GM12873 (cell line): ENCODE data around the gene UTP4.

Experiments
- TF ChIP-seq, protein P1 (sequence below): IDR thresholded peaks from 2 replicates; pipeline ENCODE4 v1.5.1; 2012; ENCODE audit warnings: low read depth, mild to moderate bottlenecking, moderate library complexity, low read length, control low read depth; ENCODE audit not compliant: insufficient read depth; ENCODE audit errors: missing control alignments

Gene UTP4

DNA sequence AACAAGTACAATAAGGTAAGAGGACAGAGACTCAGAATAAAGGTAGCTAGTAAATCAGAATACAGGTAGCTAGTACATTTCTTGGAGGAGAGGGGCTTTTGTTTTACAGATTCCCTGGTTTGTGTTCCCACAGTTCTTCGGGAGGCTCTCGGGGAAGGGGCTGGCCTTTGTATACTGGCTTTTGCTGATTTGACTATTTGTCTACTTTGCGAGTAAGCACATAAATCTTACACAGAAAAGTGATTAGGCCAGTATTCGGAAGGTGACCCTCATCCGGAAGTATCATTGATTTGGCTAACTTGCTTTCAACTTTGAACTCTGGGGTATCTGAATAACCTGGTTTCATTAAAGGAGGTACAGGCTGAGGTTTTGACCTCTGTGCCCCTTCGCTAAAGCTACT lies 33.1 kb downstream of the UTP4 start:
- TF ChIP-seq, protein P1, sequence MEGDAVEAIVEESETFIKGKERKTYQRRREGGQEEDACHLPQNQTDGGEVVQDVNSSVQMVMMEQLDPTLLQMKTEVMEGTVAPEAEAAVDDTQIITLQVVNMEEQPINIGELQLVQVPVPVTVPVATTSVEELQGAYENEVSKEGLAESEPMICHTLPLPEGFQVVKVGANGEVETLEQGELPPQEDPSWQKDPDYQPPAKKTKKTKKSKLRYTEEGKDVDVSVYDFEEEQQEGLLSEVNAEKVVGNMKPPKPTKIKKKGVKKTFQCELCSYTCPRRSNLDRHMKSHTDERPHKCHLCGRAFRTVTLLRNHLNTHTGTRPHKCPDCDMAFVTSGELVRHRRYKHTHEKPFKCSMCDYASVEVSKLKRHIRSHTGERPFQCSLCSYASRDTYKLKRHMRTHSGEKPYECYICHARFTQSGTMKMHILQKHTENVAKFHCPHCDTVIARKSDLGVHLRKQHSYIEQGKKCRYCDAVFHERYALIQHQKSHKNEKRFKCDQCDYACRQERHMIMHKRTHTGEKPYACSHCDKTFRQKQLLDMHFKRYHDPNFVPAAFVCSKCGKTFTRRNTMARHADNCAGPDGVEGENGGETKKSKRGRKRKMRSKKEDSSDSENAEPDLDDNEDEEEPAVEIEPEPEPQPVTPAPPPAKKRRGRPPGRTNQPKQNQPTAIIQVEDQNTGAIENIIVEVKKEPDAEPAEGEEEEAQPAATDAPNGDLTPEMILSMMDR = no peak

DNA sequence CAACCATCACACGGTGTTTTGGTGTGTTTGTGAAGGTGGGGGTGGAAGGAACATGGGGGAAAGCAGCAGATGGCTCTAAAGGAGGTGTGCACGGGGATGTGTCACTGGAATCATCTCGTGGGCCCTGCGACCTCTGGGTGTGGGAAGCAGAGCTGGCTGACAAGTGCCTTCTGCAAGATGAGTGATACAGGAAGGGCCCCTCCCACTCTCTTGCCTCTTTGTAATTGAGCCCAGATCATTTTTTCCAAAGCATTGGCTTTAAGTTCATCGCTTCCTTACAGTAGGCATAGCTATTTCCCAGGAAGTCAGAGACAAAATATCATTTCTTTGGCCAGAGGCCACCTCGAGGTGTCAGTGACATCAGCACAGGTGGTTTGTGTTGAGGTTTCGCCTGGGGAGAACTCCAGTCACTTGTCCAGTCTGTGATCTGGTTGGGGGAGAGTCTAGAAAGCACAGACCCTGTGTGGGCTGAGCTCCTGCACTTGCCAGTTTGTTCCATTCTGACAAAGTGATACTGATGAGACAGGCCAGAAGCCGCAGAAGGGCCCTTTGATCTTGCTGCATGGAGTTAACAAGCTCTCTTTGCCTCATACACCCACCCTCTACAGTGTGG lies 33.9 kb downstream of the UTP4 start:
- TF ChIP-seq, protein P1 = no peak

DNA sequence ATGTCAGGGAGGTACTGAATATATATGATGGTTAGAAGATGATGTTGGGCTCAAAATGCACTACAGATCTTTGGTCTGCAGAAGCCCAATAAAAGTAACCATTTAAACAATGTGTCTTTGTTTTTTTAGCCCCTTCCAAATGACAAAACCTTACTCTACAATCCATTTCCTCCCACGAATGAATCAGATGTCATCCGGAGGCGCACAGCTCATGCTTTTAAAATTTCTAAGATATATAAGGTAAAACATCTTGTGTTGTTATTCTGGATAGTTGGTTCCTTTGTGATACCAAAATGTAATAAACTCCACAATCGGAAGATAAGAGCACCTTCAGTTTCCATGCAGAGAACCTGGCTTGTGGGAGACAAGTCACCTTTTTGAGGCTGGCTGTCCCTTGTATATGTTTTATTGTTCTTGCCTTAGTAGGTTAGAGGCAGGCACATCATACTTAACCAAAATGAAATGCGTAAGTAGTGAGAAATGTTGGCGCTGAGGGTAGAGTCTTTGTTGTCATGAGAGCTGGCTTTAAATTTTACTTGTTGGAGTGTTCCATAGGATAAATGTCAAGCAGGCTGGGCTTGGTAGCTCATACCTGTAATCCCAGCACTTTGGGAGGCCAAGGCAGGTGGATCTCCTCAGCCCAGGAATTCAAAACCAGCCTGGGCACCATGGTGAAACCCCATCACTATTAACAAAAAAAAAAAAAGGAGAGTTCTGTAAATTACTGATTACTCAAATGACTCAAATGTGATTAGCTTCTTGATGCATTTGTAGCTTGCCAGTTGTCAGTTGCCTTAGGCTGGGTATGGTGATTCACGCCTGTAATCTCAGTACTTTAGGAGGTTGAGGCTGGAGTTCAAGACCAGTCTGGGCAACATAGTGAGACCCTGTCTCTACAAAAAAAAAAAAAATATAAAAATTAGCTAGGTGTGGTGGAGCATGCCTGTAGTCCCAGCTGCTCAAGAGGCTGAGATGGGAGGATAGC lies 34.8 kb downstream of the UTP4 start:
- TF ChIP-seq, protein P1 = no peak

DNA sequence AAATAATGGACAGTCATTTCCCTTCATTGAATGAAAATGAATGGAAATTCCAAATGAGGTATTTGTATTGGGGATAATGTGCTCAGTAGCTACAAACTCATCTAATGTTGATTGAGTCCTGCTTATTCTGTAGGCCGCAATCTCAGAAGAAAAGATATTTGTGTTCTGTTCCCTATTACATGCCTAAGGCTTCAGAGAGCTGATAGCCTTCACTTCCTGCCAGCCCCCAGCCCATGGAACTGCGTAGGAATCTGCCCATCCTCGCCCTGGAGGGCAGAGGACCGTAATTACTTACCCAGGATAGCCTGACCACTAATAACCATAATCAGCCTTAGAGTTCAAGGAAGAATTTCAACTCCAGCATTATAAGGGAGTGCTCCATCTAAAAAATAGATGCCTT lies 36.6 kb downstream of the UTP4 start:
- TF ChIP-seq, protein P1 = no peak

DNA sequence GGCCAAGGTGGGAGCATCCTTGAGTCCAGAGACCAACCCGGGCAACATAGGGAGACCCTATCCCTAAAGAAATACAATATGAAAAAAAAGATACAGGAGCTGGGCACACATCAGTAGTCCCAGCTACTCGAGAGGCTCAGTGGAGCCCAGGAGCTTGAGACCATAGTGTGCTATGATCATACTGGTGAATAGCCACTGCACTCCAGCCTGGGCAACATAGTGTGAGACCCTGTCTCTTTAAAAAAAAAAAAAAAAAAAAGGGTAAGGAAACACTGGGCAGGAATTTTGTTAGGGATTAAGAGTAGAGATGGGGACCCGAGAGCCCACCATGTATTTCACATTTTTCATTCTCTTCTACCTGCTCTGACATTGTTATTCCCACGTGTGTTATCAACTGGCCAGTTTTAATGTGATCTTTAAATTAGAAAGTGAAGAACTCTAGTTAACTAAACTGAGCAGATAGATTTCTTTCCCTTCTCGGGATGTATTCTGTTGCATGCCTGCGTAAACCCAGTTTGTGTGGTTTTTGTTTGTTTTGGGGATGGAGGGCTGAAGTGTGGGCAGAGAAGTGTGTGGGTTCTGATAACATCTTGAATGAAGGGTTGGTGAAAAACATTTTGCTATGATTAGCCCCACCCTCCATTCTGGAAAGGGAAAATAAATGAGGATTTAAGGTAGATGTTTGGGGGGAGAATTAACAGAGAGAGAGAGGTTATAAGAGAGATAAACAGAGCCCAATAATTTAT lies 37.3 kb downstream of the UTP4 start:
- TF ChIP-seq, protein P1 = no peak

DNA sequence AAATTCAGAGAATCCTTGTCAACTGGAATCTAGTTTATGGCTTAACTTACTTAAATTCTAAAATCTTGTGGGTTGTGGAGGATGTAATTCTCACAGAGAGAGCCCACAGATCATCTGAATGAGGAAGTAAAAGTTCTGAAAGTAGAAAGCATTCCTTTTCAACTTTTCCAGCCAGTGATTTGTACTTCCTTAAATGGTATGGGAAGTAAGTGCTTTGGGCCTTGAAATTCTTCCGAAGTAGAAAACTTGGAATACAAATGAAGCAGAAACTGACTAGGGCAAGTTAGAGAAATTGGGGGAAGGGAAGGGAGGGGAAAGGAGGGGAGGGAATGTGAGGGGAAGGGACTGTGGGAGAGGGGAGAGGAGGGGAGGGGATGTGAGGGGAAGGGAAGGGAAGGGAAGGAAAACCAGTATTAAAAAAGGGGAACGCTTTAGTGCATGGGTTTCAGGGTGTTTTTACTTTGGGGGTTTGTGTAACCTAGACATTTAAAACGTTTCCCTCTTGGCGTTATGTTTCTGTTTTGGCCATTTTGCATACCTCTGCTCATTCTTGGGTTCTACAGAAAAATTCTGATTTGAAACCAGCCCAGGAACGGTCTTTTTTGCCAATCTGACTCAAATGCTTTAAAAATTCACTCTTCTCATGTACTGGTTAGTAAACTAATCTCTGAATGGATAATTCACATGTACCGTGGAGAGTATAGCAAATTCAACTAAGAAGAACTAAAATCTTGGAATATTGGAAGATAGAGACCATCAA lies 39.1 kb downstream of the UTP4 start:
- TF ChIP-seq, protein P1 = no peak
